PC-3 (cell line): ENCODE data around the gene AP3B2. TPM values are rescaled to one million over a fixed set of nuclear protein-coding genes. Genes with fewer than 3 reads are reported as not detected.
A peak's percentile ranks its signal among the peaks of the same experiment; 100 is the strongest.
"Not testable (repeated sequence)": the region's sequence is repeated elsewhere in the genome, so short reads cannot be mapped to it uniquely, and the experiment has no call there.

Experiments
- ATAC-seq: fragments of 200-7000 bp; cut with Tn5 transposase; 2 replicates; pipeline ENCODE4 v1.9.1; 2020; ENCODE audit warnings: mild to moderate bottlenecking, moderate library complexity
- BruUV-seq: library from RNA; stranded (reverse); fragments of 400-500 nt; replicated peaks from 2 replicates; lab custom pipeline; 2021; lab: Mats Ljungman, UMichigan
- CTCF ChIA-PET: fragments of 300-600 bp; sonication (Branson Sonifier 250); formaldehyde crosslinking; loops from one replicate; lab custom pipeline; 2022; ENCODE audit warnings: antibody characterized with exemption; lab: Charles Lee
- POLR2A ChIA-PET: fragments of 300-600 bp; sonication (Branson Sonifier 250); formaldehyde crosslinking; loops from one replicate; lab custom pipeline; 2022; ENCODE audit warnings: antibody characterized with exemption; ENCODE audit not compliant: unreplicated experiment; lab: Charles Lee
- DNase-seq: peaks from one replicate; pipeline ENCODE4 v3.0.0-alpha.2; 2015
- H2AFZ ChIP-seq: fragments of 300-600 bp; sonication (generic); 2 replicates; pipeline ENCODE4 v1.6.0; 2016; ENCODE audit warnings: antibody characterized with exemption, low read length
- H3F3A ChIP-seq: fragments of 300-600 bp; sonication (generic); one replicate; pipeline ENCODE4 v1.6.0; 2017; ENCODE audit warnings: antibody characterized with exemption, low read length, control low read depth, mild to moderate bottlenecking; ENCODE audit not compliant: unreplicated experiment
- H3K27ac ChIP-seq: fragments of 300-600 bp; sonication (generic); 2 replicates; pipeline ENCODE4 v1.5.1; 2016; ENCODE audit warnings: mild to moderate bottlenecking, low read length
- H3K27me3 ChIP-seq: fragments of 300-600 bp; sonication (generic); 2 replicates; pipeline ENCODE4 v1.6.1; 2016; ENCODE audit warnings: low read length, mixed read lengths
- H3K36me3 ChIP-seq: fragments of 300-600 bp; sonication (generic); 2 replicates; pipeline ENCODE4 v1.6.1; 2016; ENCODE audit warnings: low read depth, mixed run types, low read length, mixed read lengths
- H3K4me1 ChIP-seq: fragments of 300-600 bp; sonication (generic); 2 replicates; pipeline ENCODE4 v1.5.1; 2016; ENCODE audit warnings: low read length; ENCODE audit not compliant: insufficient read depth
- H3K4me2 ChIP-seq: fragments of 300-600 bp; sonication (generic); 2 replicates; pipeline ENCODE4 v1.6.0; 2016; ENCODE audit warnings: low read length
- H3K4me3 ChIP-seq: fragments of 300-600 bp; sonication (generic); 2 replicates; pipeline ENCODE4 v1.5.1; 2016; ENCODE audit warnings: mild to moderate bottlenecking, low read length, mixed read lengths
- H3K79me2 ChIP-seq: fragments of 300-600 bp; sonication (generic); 2 replicates; pipeline ENCODE4 v1.6.1; 2017; ENCODE audit warnings: low read length, mixed read lengths
- H3K9ac ChIP-seq: fragments of 300-600 bp; sonication (generic); 2 replicates; pipeline ENCODE4 v1.6.0; 2016; ENCODE audit warnings: mild to moderate bottlenecking, low read length
- H3K9me2 ChIP-seq: fragments of 300-600 bp; sonication (generic); replicated peaks from 2 replicates; pipeline ENCODE4 v1.6.1; 2016; ENCODE audit warnings: mixed run types, low read length, mixed read lengths
- H3K9me3 ChIP-seq: fragments of 300-600 bp; sonication (generic); 2 replicates; pipeline ENCODE4 v1.6.1; 2016; ENCODE audit warnings: low read length, mixed read lengths
- H4K20me1 ChIP-seq: fragments of 300-600 bp; sonication (generic); 2 replicates; pipeline ENCODE4 v1.6.1; 2016; ENCODE audit warnings: low read length, mixed read lengths
- CTCF ChIP-seq: fragments of 300-600 bp; sonication (generic); conservative IDR thresholded peaks from 2 replicates; pipeline ENCODE4 v1.5.1; 2017; ENCODE audit warnings: antibody characterized with exemption, low read depth, mild to moderate bottlenecking, low read length
- EZH2 ChIP-seq: fragments of 300-600 bp; sonication (generic); IDR thresholded peaks from one replicate; pipeline ENCODE4 v1.6.1; 2017; ENCODE audit warnings: antibody characterized with exemption, mild to moderate bottlenecking, low read length; ENCODE audit not compliant: unreplicated experiment
- EZH2phosphoT487 ChIP-seq: fragments of 300-600 bp; sonication (generic); IDR thresholded peaks from 2 replicates; pipeline ENCODE4 v1.6.1; 2018; ENCODE audit warnings: mild to moderate bottlenecking, antibody characterized with exemption, low read length, borderline replicate concordance
- intact Hi-C: fragments of 100-400 bp; cut with micrococcal nuclease; formaldehyde crosslinking; loops from 2 replicates; pipeline ENCODE4 v1.9.0; 2023
- total RNA-seq: library from RNA; depleted of rRNA; stranded (reverse); fragments of >200 nt; gene quantifications from 2 replicates; pipeline ENCODE4 v1.2.3, GENCODE V29; 2014

AP3B2 gene
- total RNA-seq, 1 experiment from 2014 or later = 0.47 TPM

- POLR2A ChIA-PET = no interaction called here
- no peak overlapping the region for H3K27ac ChIP-seq
- H3K4me2 ChIP-seq = peak overlapping the region; percentile 94
- H3K79me2 ChIP-seq = no peaks in the 10 kb centered on the region
- no peaks in the 10 kb centered on the region for H4K20me1 ChIP-seq
- no peaks in the 10 kb centered on the region for H3F3A ChIP-seq
- ATAC-seq = no peak
- no peak for DNase-seq
- CTCF ChIA-PET = no interaction called here
- H3K9me3 ChIP-seq = no peaks in the 10 kb centered on the region
- no peaks in the 10 kb centered on the region for H3K4me1 ChIP-seq
- H3K36me3 ChIP-seq = no peaks in the 10 kb centered on the region
- peak overlapping the region; percentile 86 for H3K4me3 ChIP-seq
- no peaks in the 10 kb centered on the region for H3K9me2 ChIP-seq
- TF ChIP-seq CTCF (no peak), EZH2phosphoT487 (no peak), EZH2 (no peak)
- no peak overlapping the region for H3K9ac ChIP-seq
- no peaks in the 10 kb centered on the region for H3K27me3 ChIP-seq
- H2AFZ ChIP-seq = peak overlapping the region; percentile 94
- no TSS peak for BruUV-seq
- intact Hi-C loops = no loop called here
Measured at GRCh38 chr15:82710208-82710555, 507 bp upstream of the AP3B2 start.

GRCh38 chr15:82709081-82709420, 624 bp downstream of the AP3B2 start:
- no peak for ATAC-seq
- Histone ChIP-seq H4K20me1 (no peaks in the 10 kb centered on the region), H3K27me3 (no peaks in the 10 kb centered on the region; the same call in 1 of the 2 replicates), H2AFZ (no peak overlapping the region), H3K4me3 (peak overlapping the region; percentile 86), H3K79me2 (no peaks in the 10 kb centered on the region), H3K9me2 (no peaks in the 10 kb centered on the region), H3F3A (no peaks in the 10 kb centered on the region), H3K9ac (no peak overlapping the region), H3K36me3 (no peaks in the 10 kb centered on the region), H3K4me2 (peak overlapping the region; percentile 94), H3K27ac (no peak overlapping the region), H3K4me1 (no peaks in the 10 kb centered on the region), H3K9me3 (no peaks in the 10 kb centered on the region)
- DNase-seq = no peak
- ChIA-PET POLR2A (no interaction called here), CTCF (no interaction called here)
- no TSS peak for BruUV-seq
- intact Hi-C loops = no loop called here
- TF ChIP-seq CTCF (no peak), EZH2 (no peak), EZH2phosphoT487 (no peak)

- H3K9ac ChIP-seq, H2AFZ ChIP-seq, H3K9me2 ChIP-seq, H3K9me3 ChIP-seq, H3K4me3 ChIP-seq, intact Hi-C loops, BruUV-seq, H3K4me2 ChIP-seq, CTCF ChIA-PET, POLR2A ChIA-PET, H4K20me1 ChIP-seq, ATAC-seq, H3K4me1 ChIP-seq, H3K36me3 ChIP-seq, DNase-seq, H3K27ac ChIP-seq, H3F3A ChIP-seq, H3K79me2 ChIP-seq: not testable (repeated sequence)
- peaks cover 14% of the 10 kb centered on the region for H3K27me3 ChIP-seq
Measured at GRCh38 chr15:82705856-82706255, 3.8 kb downstream of the AP3B2 start.
